BJ (cell line): ENCODE results near the gene ARL5C. TPM values are rescaled to one million over a fixed set of nuclear protein-coding genes. Genes with fewer than 3 reads are reported as not detected.

Experiments used
- CTCF ChIA-PET: fragments of 350-600 bp; formaldehyde crosslinking; extraction: SDS; loops from one replicate; lab custom pipeline; 2021; ENCODE audit warnings: antibody characterized with exemption, inconsistent platforms; lab: Yijun Ruan, JAX
- POLR2A ChIA-PET: fragments of 300-600 bp; sonication (Branson Sonifier 250); formaldehyde crosslinking; extraction: SDS; loops from one replicate; lab custom pipeline; 2021; ENCODE audit warnings: antibody characterized with exemption; lab: Charles Lee
- DNase-seq: peaks from one replicate; pipeline ENCODE4 v3.0.0-alpha.2; 2011; ENCODE audit warnings: low read depth
- H3K27me3 ChIP-seq: 2 replicates; pipeline ENCODE4 v1.6.0; 2011; ENCODE audit warnings: low read length; ENCODE audit not compliant: control insufficient read depth, insufficient read depth
- H3K36me3 ChIP-seq: 2 replicates; pipeline ENCODE4 v1.5.1; 2011; ENCODE audit warnings: low read length; ENCODE audit not compliant: control insufficient read depth, insufficient read depth
- H3K4me3 ChIP-seq: 2 replicates; pipeline ENCODE4 v1.5.1; 2011; ENCODE audit warnings: low read depth, mild to moderate bottlenecking, control low read depth, low read length
- polyA plus RNA-seq: library from polyadenylated mRNA; depleted of rRNA; stranded (reverse); fragments of >200 nt; gene quantifications from 2 replicates; pipeline ENCODE4 v1.2.3, GENCODE V29; 2011
- TF ChIP-seq, protein P1 (sequence below): IDR thresholded peaks from 2 replicates; pipeline ENCODE4 v1.5.1; 2011; ENCODE audit warnings: low read depth, mild to moderate bottlenecking, control low read depth, inconsistent platforms, low read length, moderate library complexity; ENCODE audit not compliant: insufficient read depth

The ARL5C gene
- polyA plus RNA-seq, 1 experiment, result not detected

DNA sequence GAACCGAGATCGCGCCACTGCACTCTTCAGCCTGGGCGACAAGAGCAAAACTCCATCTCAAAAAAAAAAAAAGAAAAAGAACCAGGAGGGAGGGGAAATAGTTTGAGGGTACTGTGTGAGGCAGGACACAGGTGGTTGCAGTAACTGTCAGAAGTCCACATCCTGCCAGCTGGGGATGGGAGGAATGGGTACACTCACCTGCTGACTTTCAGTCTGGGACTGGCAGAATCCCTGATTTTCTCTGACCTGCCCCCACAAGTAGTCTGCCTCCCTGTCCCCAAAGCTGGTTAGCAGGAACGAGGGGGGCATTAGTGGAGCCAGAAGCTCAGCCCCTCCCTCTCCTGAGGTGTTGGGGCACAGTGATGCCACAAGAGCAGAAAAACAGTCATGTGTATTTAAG, 7.1 kb upstream of the ARL5C start:
- no peak for DNase-seq
- Histone ChIP-seq H3K4me3 (no peak overlapping the region), H3K27me3 (no peaks in the 10 kb centered on the region), H3K36me3 (peaks cover 16% of the 10 kb centered on the region)
- ChIA-PET POLR2A (no interaction called here), CTCF (interaction anchor here (0.7 to 3.9 kb wide), 7 partner anchors 8 to 237 kb away, joined by 3 to 73 read pairs (median 18); partner anchors contain the start of genes ARL5C and PLXDC1)
- TF ChIP-seq, protein P1, sequence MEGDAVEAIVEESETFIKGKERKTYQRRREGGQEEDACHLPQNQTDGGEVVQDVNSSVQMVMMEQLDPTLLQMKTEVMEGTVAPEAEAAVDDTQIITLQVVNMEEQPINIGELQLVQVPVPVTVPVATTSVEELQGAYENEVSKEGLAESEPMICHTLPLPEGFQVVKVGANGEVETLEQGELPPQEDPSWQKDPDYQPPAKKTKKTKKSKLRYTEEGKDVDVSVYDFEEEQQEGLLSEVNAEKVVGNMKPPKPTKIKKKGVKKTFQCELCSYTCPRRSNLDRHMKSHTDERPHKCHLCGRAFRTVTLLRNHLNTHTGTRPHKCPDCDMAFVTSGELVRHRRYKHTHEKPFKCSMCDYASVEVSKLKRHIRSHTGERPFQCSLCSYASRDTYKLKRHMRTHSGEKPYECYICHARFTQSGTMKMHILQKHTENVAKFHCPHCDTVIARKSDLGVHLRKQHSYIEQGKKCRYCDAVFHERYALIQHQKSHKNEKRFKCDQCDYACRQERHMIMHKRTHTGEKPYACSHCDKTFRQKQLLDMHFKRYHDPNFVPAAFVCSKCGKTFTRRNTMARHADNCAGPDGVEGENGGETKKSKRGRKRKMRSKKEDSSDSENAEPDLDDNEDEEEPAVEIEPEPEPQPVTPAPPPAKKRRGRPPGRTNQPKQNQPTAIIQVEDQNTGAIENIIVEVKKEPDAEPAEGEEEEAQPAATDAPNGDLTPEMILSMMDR, result no peak

DNA sequence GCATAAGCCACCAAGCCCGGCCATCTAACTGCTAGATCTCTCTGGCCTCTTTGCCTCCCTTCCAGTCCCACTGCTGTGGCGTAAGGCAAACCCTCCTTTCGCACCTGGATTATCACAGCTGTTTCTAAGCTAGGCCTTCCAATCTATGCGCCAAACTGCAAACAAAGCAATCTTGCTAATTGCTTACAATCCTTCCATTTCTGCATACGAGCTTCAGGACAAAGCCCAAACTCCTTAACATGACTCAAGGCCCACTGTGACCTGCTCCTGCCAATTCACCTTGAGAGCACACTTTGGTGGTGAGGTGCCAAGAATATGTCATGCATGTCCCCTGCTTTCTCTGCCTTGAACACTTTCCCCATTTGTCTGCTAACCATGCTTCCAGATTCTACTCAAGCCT, 6.0 kb upstream of the ARL5C start:
- CTCF ChIA-PET, result interaction anchor here (1.5 to 1.8 kb wide), 2 partner anchors 73 to 189 kb away, joined by 4 to 5 read pairs; no protein-coding TSS in a partner anchor
- no peak for DNase-seq
- TF ChIP-seq, protein P1, result no peak
- Histone ChIP-seq H3K36me3 (peaks cover 9% of the 10 kb centered on the region), H3K27me3 (no peaks in the 10 kb centered on the region), H3K4me3 (no peak overlapping the region)
- POLR2A ChIA-PET, result no interaction called here

DNA sequence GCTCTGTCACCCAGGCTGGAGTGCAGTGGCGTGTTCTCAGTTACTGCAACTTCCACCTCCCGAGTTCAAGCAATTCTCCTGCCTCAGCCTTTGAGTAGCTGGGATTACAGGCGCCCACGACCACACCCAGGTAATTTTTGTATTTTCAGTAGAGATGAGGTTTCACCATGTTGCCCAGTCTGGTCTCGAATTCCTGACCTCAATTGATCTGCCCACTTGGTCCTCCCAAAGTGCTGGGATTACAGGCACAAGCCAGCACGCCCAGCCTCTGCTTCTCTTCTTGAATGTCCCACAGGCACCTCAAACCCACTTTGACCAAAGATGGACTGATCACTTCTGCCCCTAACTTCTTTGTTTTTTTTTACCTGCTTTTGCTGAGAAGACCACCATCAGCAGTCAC, 4.6 kb upstream of the ARL5C start:
- no peak for DNase-seq
- POLR2A ChIA-PET, result interaction anchor here (0.6 kb wide), 1 partner anchor 187 kb away, joined by 8 read pairs; no protein-coding TSS in a partner anchor
- no peak overlapping the region for H3K4me3 ChIP-seq
- CTCF ChIA-PET, result interaction anchor here (0.6 to 2.7 kb wide), 5 partner anchors 17 to 187 kb away, joined by 3 to 10 read pairs (median 4); no protein-coding TSS in a partner anchor
- H3K36me3 ChIP-seq, result peaks cover 6% of the 10 kb centered on the region
- H3K27me3 ChIP-seq, result peaks cover 13% of the 10 kb centered on the region
- TF ChIP-seq, protein P1, result no peak

DNA sequence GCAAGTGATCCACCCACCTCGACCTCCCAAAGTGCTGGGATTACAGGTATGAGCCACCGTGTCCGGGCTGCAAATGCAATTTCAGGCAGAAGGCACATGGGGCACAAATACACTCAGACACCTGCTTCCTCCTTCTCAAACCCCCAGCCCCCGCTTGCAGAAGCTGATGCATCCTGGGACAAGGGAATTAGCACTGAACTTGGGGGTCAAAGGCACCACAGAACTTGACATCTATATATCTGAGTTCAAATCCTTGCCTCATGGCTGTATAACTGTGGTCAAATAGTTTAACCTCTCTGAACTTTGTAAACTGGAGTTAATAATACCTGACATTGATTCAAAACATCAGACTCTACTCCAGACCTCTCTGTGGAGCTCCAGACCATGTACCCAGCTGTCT, 4.1 kb upstream of the ARL5C start:
- H3K4me3 ChIP-seq, result no peak overlapping the region
- TF ChIP-seq, protein P1, result no peak
- ChIA-PET POLR2A (no interaction called here), CTCF (interaction anchor here (0.6 to 2.7 kb wide), 4 partner anchors 17 to 187 kb away, joined by 3 to 10 read pairs (median 4); no protein-coding TSS in a partner anchor)
- peaks cover 1% of the 10 kb centered on the region for H3K36me3 ChIP-seq
- no peak for DNase-seq
- peaks cover 16% of the 10 kb centered on the region for H3K27me3 ChIP-seq

- ChIA-PET CTCF (interaction anchor here (1.5 to 2.7 kb wide), 2 partner anchors 16 to 24 kb away, joined by 4 to 10 read pairs; no protein-coding TSS in a partner anchor), POLR2A (no interaction called here)
- peaks cover 19% of the 10 kb centered on the region for H3K27me3 ChIP-seq
- TF ChIP-seq, protein P1, result no peak
- no peak overlapping the region for H3K4me3 ChIP-seq
- H3K36me3 ChIP-seq, result no peaks in the 10 kb centered on the region; the same call in 1 of the 2 replicates
- no peak for DNase-seq
Observed at GRCh38 chr17:39169518-39169917, 3.6 kb upstream of the ARL5C start.
